IMR-90 (cell line): ENCODE data around the gene KLF13. TPM values are rescaled to one million over a fixed set of nuclear protein-coding genes. Genes with fewer than 3 reads are reported as not detected.

Source experiments
- ATAC-seq: fragments of 200-7000 bp; cut with Tn5 transposase; 2 replicates; pipeline ENCODE4 v1.9.1; 2020; ENCODE audit warnings: low read depth, mild to moderate bottlenecking, moderate library complexity
- BruUV-seq: library from RNA; stranded (reverse); fragments of 400-500 nt; replicated peaks from 2 replicates; lab custom pipeline; 2021; lab: Mats Ljungman, UMichigan
- CTCF ChIA-PET: fragments of 300-600 bp; formaldehyde crosslinking; extraction: SDS; loops from one replicate; lab custom pipeline; 2021; ENCODE audit warnings: antibody characterized with exemption; lab: Yijun Ruan, JAX
- POLR2A ChIA-PET: fragments of 300-600 bp; sonication (Branson Sonifier 250); formaldehyde crosslinking; loops from one replicate; lab custom pipeline; 2022; ENCODE audit warnings: antibody characterized with exemption; ENCODE audit not compliant: unreplicated experiment; lab: Charles Lee
- DNase-seq: peaks from one replicate; pipeline ENCODE4 v3.0.0; 2013
- H2AFZ ChIP-seq: replicated peaks from 2 replicates; pipeline ENCODE3; 2013; ENCODE audit warnings: low read length, mild to moderate bottlenecking; ENCODE audit not compliant: poor library complexity
- H2AK5ac ChIP-seq: 2 replicates; pipeline ENCODE4 v1.6.1; 2013; ENCODE audit warnings: low read depth, low read length, inconsistent platforms
- H2AK9ac ChIP-seq: replicated peaks from 2 replicates; pipeline ENCODE3; 2013; ENCODE audit warnings: mild to moderate bottlenecking, low read depth, low read length, moderate library complexity; ENCODE audit not compliant: poor library complexity
- H2BK120ac ChIP-seq: 2 replicates; pipeline ENCODE4 v1.6.1; 2013; ENCODE audit warnings: low read depth, low read length, inconsistent platforms
- H2BK15ac ChIP-seq: 3 replicates; pipeline ENCODE4 v1.6.1; 2013; ENCODE audit warnings: low read depth, low read length, inconsistent platforms
- H2BK20ac ChIP-seq: 2 replicates; pipeline ENCODE4 v1.6.1; 2013; ENCODE audit warnings: low read depth, mild to moderate bottlenecking, inconsistent platforms, low read length, moderate library complexity
- H2BK5ac ChIP-seq: 2 replicates; pipeline ENCODE4 v1.6.1; 2013; ENCODE audit warnings: mild to moderate bottlenecking, low read depth, low read length, inconsistent platforms; ENCODE audit not compliant: poor library complexity, severe bottlenecking
- H3K14ac ChIP-seq: replicated peaks from 2 replicates; pipeline ENCODE4 v1.6.1; 2013; ENCODE audit warnings: low read depth, low read length, inconsistent platforms
- H3K18ac ChIP-seq: 2 replicates; pipeline ENCODE4 v1.6.1; 2013; ENCODE audit warnings: low read depth, low read length, control low read depth
- H3K23ac ChIP-seq: 2 replicates; pipeline ENCODE4 v1.6.1; 2013; ENCODE audit warnings: low read depth, low read length, inconsistent platforms
- H3K27ac ChIP-seq: 2 replicates; pipeline ENCODE4 v1.5.1; 2013; ENCODE audit warnings: mild to moderate bottlenecking, control low read depth, low read length; ENCODE audit not compliant: insufficient read depth
- H3K27me3 ChIP-seq: 2 replicates; pipeline ENCODE4 v1.6.1; 2013; ENCODE audit warnings: low read length; ENCODE audit not compliant: control insufficient read depth, insufficient read depth
- H3K36me3 ChIP-seq: 2 replicates; pipeline ENCODE4 v1.6.1; 2013; ENCODE audit warnings: low read length, mixed read lengths; ENCODE audit not compliant: control insufficient read depth, insufficient read depth
- H3K4ac ChIP-seq: 2 replicates; pipeline ENCODE4 v1.6.1; 2013; ENCODE audit warnings: low read depth, low read length, inconsistent platforms
- H3K4me1 ChIP-seq: 2 replicates; pipeline ENCODE4 v1.6.1; 2013; ENCODE audit warnings: low read length, mixed read lengths; ENCODE audit not compliant: control insufficient read depth, insufficient read depth
- H3K4me2 ChIP-seq: 2 replicates; pipeline ENCODE4 v1.6.1; 2013; ENCODE audit warnings: low read depth, mild to moderate bottlenecking, control low read depth, low read length, moderate library complexity
- H3K4me3 ChIP-seq: 2 replicates; pipeline ENCODE4 v1.5.1; 2013; ENCODE audit warnings: low read depth, mild to moderate bottlenecking, control low read depth, low read length, moderate library complexity; ENCODE audit not compliant: insufficient read depth
- H3K56ac ChIP-seq: 2 replicates; pipeline ENCODE4 v1.6.1; 2013; ENCODE audit warnings: low read length, inconsistent platforms; ENCODE audit not compliant: insufficient read depth; ENCODE audit errors: extremely low read depth
- H3K79me1 ChIP-seq, 2 experiments: 2 replicates each; pipeline ENCODE4 v1.6.1; 2013; ENCODE audit warnings: low read length in 2 of 2, inconsistent platforms in 1 of 2, low read depth in 1 of 2
- H3K9ac ChIP-seq: 2 replicates; pipeline ENCODE4 v1.6.1; 2013; ENCODE audit warnings: low read depth, low read length, control low read depth
- H3K9me1 ChIP-seq: 2 replicates; pipeline ENCODE4 v1.6.1; 2013; ENCODE audit warnings: low read length, inconsistent platforms; ENCODE audit not compliant: insufficient read depth
- H3K9me3 ChIP-seq: 2 replicates; pipeline ENCODE4 v1.6.1; 2013; ENCODE audit warnings: low read length; ENCODE audit not compliant: control insufficient read depth, insufficient read depth
- H4K20me1 ChIP-seq: 2 replicates; pipeline ENCODE4 v1.6.1; 2013; ENCODE audit warnings: low read length, inconsistent platforms; ENCODE audit not compliant: insufficient read depth
- H4K5ac ChIP-seq: 2 replicates; pipeline ENCODE4 v1.6.1; 2013; ENCODE audit warnings: mild to moderate bottlenecking, low read depth, low read length, control low read depth
- H4K8ac ChIP-seq, 2 experiments: 2 replicates each; pipeline ENCODE4 v1.6.1; 2013; ENCODE audit warnings: low read depth in 2 of 2, low read length in 2 of 2, control low read depth in 1 of 2, inconsistent platforms in 1 of 2
- H4K91ac ChIP-seq: 2 replicates; pipeline ENCODE4 v1.6.1; 2013; ENCODE audit warnings: low read depth, low read length, inconsistent platforms; ENCODE audit not compliant: insufficient read depth
- FOS ChIP-seq: fragments of 150-350 bp; IDR thresholded peaks from 2 replicates; pipeline ENCODE4 v1.6.1; 2016; ENCODE audit warnings: low read depth, low read length
- MAFK ChIP-seq: IDR thresholded peaks from 2 replicates; pipeline ENCODE4 v1.6.1; 2012; ENCODE audit warnings: low read depth, low read length, improper control_type of control experiment
- WGBS, 2 experiments: methylation state at CpG; one replicate each; pipeline versions ENCODE4 v1.1.5 to v1.1.7; 2013; ENCODE audit warnings: missing lambda C conversion rate in 2 of 2; ENCODE audit not compliant: insufficient read length in 1 of 2; ENCODE audit errors: extremely low coverage in 2 of 2; 5-methylcytosine and 5-hydroxymethylcytosine counted together
- dilution Hi-C: fragments of 300-500 bp; cut with HindIII; formaldehyde crosslinking; loops from one replicate; pipeline ENCODE4 v1.14.3; 2018; ENCODE audit warnings: low sequenced_read_pairs; ENCODE audit not compliant: unreplicated experiment
- in situ Hi-C: fragments of 300-500 bp; cut with MboI; formaldehyde crosslinking; loops from 3 replicates; pipeline ENCODE4 v1.14.3; 2019; ENCODE audit warnings: low sequenced_read_pairs, inconsistent platforms, mixed read lengths
- intact Hi-C: fragments of 100-400 bp; cut with micrococcal nuclease; formaldehyde crosslinking; loops from 2 replicates; pipeline ENCODE4 v1.10.0; 2022
- polyA plus RNA-seq, 3 experiments: library from polyadenylated mRNA; depleted of rRNA; stranded (reverse); fragments of >200 nt; gene quantifications; 2 replicates each; pipeline ENCODE4 v1.2.3, GENCODE V29; 2012; ENCODE audit warnings: low replicate concordance in 1 of 3
- total RNA-seq: library from RNA; depleted of rRNA; stranded (reverse); fragments of >200 nt; gene quantifications from 2 replicates; pipeline ENCODE4 v1.2.3, GENCODE V29; 2012

Gene KLF13
- total and polyA plus RNA-seq, 2 of the 4 experiments (the other 2 are of a cell fraction): 9.5 to 10.6 TPM

DNA sequence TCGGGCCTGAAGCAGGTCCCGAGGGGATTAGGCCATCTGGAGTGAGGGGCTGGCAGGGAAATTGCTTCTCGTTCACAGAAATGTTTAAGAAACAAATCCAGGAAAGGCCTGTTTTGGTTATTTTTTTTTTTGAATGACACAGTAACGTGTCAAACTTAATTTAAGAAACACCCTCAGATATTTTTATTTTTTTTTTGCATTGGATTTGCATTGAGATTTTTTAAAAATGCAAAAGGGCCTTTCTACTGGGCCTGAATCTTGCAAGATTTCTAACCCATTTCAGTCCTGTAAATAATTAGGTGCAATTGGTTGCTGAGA lies 25.0 kb upstream of the KLF13 start:
- Histone ChIP-seq H4K8ac (no peak overlapping the region), H3K9me3 (no peaks in the 10 kb centered on the region), H3K27me3 (peaks cover 23% of the 10 kb centered on the region; the same call in 1 of the 2 replicates), H3K14ac (no peak overlapping the region), H2BK15ac (no peak overlapping the region), H2AK9ac (no peak overlapping the region), H3K36me3 (no peaks in the 10 kb centered on the region), H2BK120ac (no peak overlapping the region), H2BK20ac (no peak overlapping the region), H3K56ac (no peak overlapping the region), H4K91ac (no peak overlapping the region), H4K5ac (no peak overlapping the region), H3K4me2 (no peak overlapping the region), H3K4me1 (no peaks in the 10 kb centered on the region; the same call in 1 of the 2 replicates), H4K20me1 (no peaks in the 10 kb centered on the region), H3K79me1 (no peaks in the 10 kb centered on the region), H3K18ac (no peak overlapping the region), H3K23ac (no peak overlapping the region), H2AK5ac (no peak overlapping the region), H3K4me3 (no peak overlapping the region), H3K4ac (no peak overlapping the region), H3K27ac (no peak overlapping the region), H3K9me1 (no peaks in the 10 kb centered on the region), H2BK5ac (no peak overlapping the region), H3K9ac (no peak overlapping the region), H2AFZ (peak overlapping the region; percentile 43)
- TF ChIP-seq MAFK: no peak
- no peak for TF ChIP-seq FOS
- no CpG with 5 or more reads among the region's 4 CpGs for WGBS, 2 experiments
- dilution Hi-C loops: no loop called here
- in situ Hi-C loops: no loop called here
- intact Hi-C loops: no loop called here
- no TSS peak for BruUV-seq
- ChIA-PET POLR2A (no interaction called here), CTCF (no interaction called here)
- ATAC-seq (no peak), DNase-seq (no peak)
